Measurements from ENCODE around the gene RELN. TPM values are rescaled to one million over a fixed set of nuclear protein-coding genes. Genes with fewer than 3 reads are reported as not detected.

The RELN gene
- total RNA-seq, 2 experiments from 2014 or later: not detected

- Histone ChIP-seq H3K36me3 (ENCODE audit: insufficient read depth, low read length) (no peaks in the 10 kb centered on the region), H3K4me1 (ENCODE audit: insufficient read depth, low read length) (no peaks in the 10 kb centered on the region), H3K27ac (ENCODE audit: low read depth in 1 of 2, low read length in 2 of 2) (no peak overlapping the region), H3K9me3 (ENCODE audit: control insufficient read depth in 1 of 2, insufficient read depth in 1 of 2, low read length in 2 of 2) (no peaks in the 10 kb centered on the region), H3K4me3 (ENCODE audit: low read length) (no peak overlapping the region), H3K27me3 (ENCODE audit: control insufficient read depth in 1 of 2, insufficient read depth in 2 of 2, low read length in 2 of 2) (peaks cover 0 to 3% of the 10 kb centered on the region in 2 experiments)
- H3K27me3 Mint-ChIP-seq: peaks cover 21% of the 10 kb centered on the region
- intact Hi-C loops (cut with DNase I, micrococcal nuclease): no loop called here
- ChIA-PET CTCF (no interaction called here), POLR2A (interaction anchor here (0.5 kb wide), 1 partner anchor 19 kb away, joined by 3 read pairs; no protein-coding TSS in a partner anchor)
- H3K4me3 Mint-ChIP-seq: no peak overlapping the region
- no peak for ATAC-seq (ENCODE audit: poor library complexity)
- H3K4me1 Mint-ChIP-seq (ENCODE audit: low read depth): no peaks in the 10 kb centered on the region
- no peaks in the 10 kb centered on the region for H3K9me3 Mint-ChIP-seq
- no peak overlapping the region for H3K27ac Mint-ChIP-seq
- DNase-seq: no peak
- no peaks in the 10 kb centered on the region for H3K36me3 Mint-ChIP-seq (ENCODE audit: low read depth)
- TF ChIP-seq, protein P1, sequence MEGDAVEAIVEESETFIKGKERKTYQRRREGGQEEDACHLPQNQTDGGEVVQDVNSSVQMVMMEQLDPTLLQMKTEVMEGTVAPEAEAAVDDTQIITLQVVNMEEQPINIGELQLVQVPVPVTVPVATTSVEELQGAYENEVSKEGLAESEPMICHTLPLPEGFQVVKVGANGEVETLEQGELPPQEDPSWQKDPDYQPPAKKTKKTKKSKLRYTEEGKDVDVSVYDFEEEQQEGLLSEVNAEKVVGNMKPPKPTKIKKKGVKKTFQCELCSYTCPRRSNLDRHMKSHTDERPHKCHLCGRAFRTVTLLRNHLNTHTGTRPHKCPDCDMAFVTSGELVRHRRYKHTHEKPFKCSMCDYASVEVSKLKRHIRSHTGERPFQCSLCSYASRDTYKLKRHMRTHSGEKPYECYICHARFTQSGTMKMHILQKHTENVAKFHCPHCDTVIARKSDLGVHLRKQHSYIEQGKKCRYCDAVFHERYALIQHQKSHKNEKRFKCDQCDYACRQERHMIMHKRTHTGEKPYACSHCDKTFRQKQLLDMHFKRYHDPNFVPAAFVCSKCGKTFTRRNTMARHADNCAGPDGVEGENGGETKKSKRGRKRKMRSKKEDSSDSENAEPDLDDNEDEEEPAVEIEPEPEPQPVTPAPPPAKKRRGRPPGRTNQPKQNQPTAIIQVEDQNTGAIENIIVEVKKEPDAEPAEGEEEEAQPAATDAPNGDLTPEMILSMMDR (IDR thresholded peaks at IDR 0.05): no peak
Measured at GRCh38 chr7:103922407-103922806, 67.1 kb downstream of the RELN start.

DNA sequence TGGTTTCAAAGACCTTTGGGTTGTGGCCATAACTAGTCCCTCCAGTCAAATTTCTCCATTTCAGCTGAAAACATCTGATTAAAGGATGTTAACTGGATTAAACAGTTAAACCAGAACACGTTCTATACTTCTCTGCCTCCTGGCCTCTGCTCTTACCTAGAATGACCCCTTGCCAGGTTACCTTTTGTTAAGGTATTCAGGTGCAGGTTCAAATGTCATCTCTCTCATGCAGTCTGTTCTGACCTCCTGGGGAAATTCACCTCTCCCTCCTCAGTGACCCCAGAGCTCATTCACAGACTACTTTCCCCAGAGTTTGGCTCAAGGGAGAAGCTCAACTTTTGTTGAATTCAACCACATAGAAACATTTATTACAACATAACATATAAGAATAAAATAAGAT lies 67.8 kb downstream of the RELN start:
- Histone ChIP-seq H3K27ac (ENCODE audit: low read depth in 1 of 2, low read length in 2 of 2) (no peak overlapping the region), H3K9me3 (ENCODE audit: control insufficient read depth in 1 of 2, insufficient read depth in 1 of 2, low read length in 2 of 2) (no peaks in the 10 kb centered on the region), H3K4me1 (ENCODE audit: insufficient read depth, low read length) (no peaks in the 10 kb centered on the region), H3K4me3 (ENCODE audit: low read length) (no peak overlapping the region), H3K36me3 (ENCODE audit: insufficient read depth, low read length) (no peaks in the 10 kb centered on the region), H3K27me3 (ENCODE audit: control insufficient read depth in 1 of 2, insufficient read depth in 2 of 2, low read length in 2 of 2) (peaks cover 0 to 3% of the 10 kb centered on the region in 2 experiments)
- Mint-ChIP-seq H3K9me3 (no peaks in the 10 kb centered on the region), H3K4me1 (ENCODE audit: low read depth) (no peaks in the 10 kb centered on the region), H3K36me3 (ENCODE audit: low read depth) (no peaks in the 10 kb centered on the region), H3K27ac (no peak overlapping the region), H3K4me3 (no peak overlapping the region), H3K27me3 (peaks cover 21% of the 10 kb centered on the region)
- intact Hi-C loops (cut with DNase I, micrococcal nuclease): no loop called here
- TF ChIP-seq, protein P1 (IDR thresholded peaks at IDR 0.05): no peak
- ChIA-PET POLR2A (interaction anchor here (0.5 to 0.6 kb wide), 2 partner anchors 19 to 783 kb away, joined by 3 read pairs; no protein-coding TSS in a partner anchor), CTCF (interaction anchor here (1.4 kb wide), 1 partner anchor 9 kb away, joined by 4 read pairs; no protein-coding TSS in a partner anchor)
- ATAC-seq (ENCODE audit: poor library complexity): no peak
- no peak for DNase-seq

- H3K9me3 ChIP-seq (ENCODE audit: control insufficient read depth in 1 of 2, insufficient read depth in 1 of 2, low read length in 2 of 2): no peaks in the 10 kb centered on the region
- no peak overlapping the region for H3K27ac Mint-ChIP-seq
- DNase-seq (no peak), ATAC-seq (ENCODE audit: poor library complexity) (no peak)
- H3K4me3 Mint-ChIP-seq: no peak overlapping the region
- TF ChIP-seq, protein P1 (IDR thresholded peaks at IDR 0.05): no peak
- H3K27me3 ChIP-seq (ENCODE audit: control insufficient read depth in 1 of 2, insufficient read depth in 2 of 2, low read length in 2 of 2): peaks cover 0 to 3% of the 10 kb centered on the region in 2 experiments
- ChIA-PET POLR2A (no interaction called here), CTCF (no interaction called here)
- no peaks in the 10 kb centered on the region for H3K36me3 ChIP-seq (ENCODE audit: insufficient read depth, low read length)
- no peaks in the 10 kb centered on the region for H3K4me1 ChIP-seq (ENCODE audit: insufficient read depth, low read length)
- H3K4me3 ChIP-seq (ENCODE audit: low read length): no peak overlapping the region
- H3K4me1 Mint-ChIP-seq (ENCODE audit: low read depth): no peaks in the 10 kb centered on the region
- H3K36me3 Mint-ChIP-seq (ENCODE audit: low read depth): no peaks in the 10 kb centered on the region
- H3K9me3 Mint-ChIP-seq: no peaks in the 10 kb centered on the region
- intact Hi-C loops (cut with DNase I, micrococcal nuclease): no loop called here
- no peak overlapping the region for H3K27ac ChIP-seq (ENCODE audit: low read depth in 1 of 2, low read length in 2 of 2)
- peaks cover 29% of the 10 kb centered on the region for H3K27me3 Mint-ChIP-seq
Measured at GRCh38 chr7:103919272-103919868, 70.1 kb downstream of the RELN start.

Data from CD4-positive, alpha-beta T cell (primary cell).